H9 (cell line): ENCODE measurements around the gene FYN. TPM values are rescaled to one million over a fixed set of nuclear protein-coding genes. Genes with fewer than 3 reads are reported as not detected.

Source experiments
- DNase-seq: peaks from one replicate; pipeline ENCODE4 v3.0.0-alpha.2; 2017
- H2AFZ ChIP-seq: one replicate; pipeline ENCODE4 v1.6.1; 2013; ENCODE audit warnings: mild to moderate bottlenecking, low read length, control low read depth, moderate library complexity
- H2AK5ac ChIP-seq: 2 replicates; pipeline ENCODE4 v1.6.1; 2013; ENCODE audit warnings: low read length, control low read depth, mixed read lengths; ENCODE audit not compliant: insufficient read length
- H2BK120ac ChIP-seq: one replicate; pipeline ENCODE4 v1.6.1; 2013; ENCODE audit warnings: low read depth, mild to moderate bottlenecking, low read length, control low read depth, inconsistent platforms; ENCODE audit not compliant: poor library complexity, severe bottlenecking
- H2BK12ac ChIP-seq: 2 replicates; pipeline ENCODE4 v1.6.1; 2013; ENCODE audit warnings: low read length, control low read depth, mixed read lengths, low read depth; ENCODE audit not compliant: insufficient read length
- H2BK15ac ChIP-seq: 2 replicates; pipeline ENCODE4 v1.6.1; 2013; ENCODE audit warnings: low read depth, low read length, control low read depth
- H2BK20ac ChIP-seq: one replicate; pipeline ENCODE4 v1.6.1; 2013; ENCODE audit warnings: low read depth, mild to moderate bottlenecking, low read length, control low read depth, inconsistent platforms; ENCODE audit not compliant: poor library complexity, severe bottlenecking
- H2BK5ac ChIP-seq: 2 replicates; pipeline ENCODE4 v1.6.1; 2013; ENCODE audit warnings: low read length, control low read depth, mixed read lengths; ENCODE audit not compliant: insufficient read length
- H3K14ac ChIP-seq: 2 replicates; pipeline ENCODE4 v1.6.1; 2013; ENCODE audit warnings: low read length, control low read depth; ENCODE audit not compliant: insufficient read depth
- H3K18ac ChIP-seq: 2 replicates; pipeline ENCODE4 v1.6.1; 2013; ENCODE audit warnings: low read depth, mild to moderate bottlenecking, mixed read lengths, low read length, control low read depth; ENCODE audit not compliant: insufficient read length
- H3K23ac ChIP-seq: 2 replicates; pipeline ENCODE4 v1.6.1; 2013; ENCODE audit warnings: low read length, control low read depth, mixed read lengths, low read depth; ENCODE audit not compliant: insufficient read length
- H3K23me2 ChIP-seq: 2 replicates; pipeline ENCODE4 v1.6.1; 2013; ENCODE audit warnings: low read depth, mild to moderate bottlenecking, mixed read lengths, low read length, control low read depth; ENCODE audit not compliant: insufficient read length, poor library complexity, severe bottlenecking
- H3K27ac ChIP-seq: 2 replicates; pipeline ENCODE4 v1.5.1; 2013; ENCODE audit warnings: low read length, control low read depth, mixed read lengths, low read depth; ENCODE audit not compliant: insufficient read length
- H3K27me3 ChIP-seq: 2 replicates; pipeline ENCODE4 v1.6.1; 2013; ENCODE audit warnings: low read length, control low read depth, inconsistent platforms; ENCODE audit not compliant: insufficient read depth
- H3K4ac ChIP-seq: 2 replicates; pipeline ENCODE4 v1.6.1; 2013; ENCODE audit warnings: low read depth, mild to moderate bottlenecking, control low read depth, inconsistent platforms, low read length, moderate library complexity
- H3K4me1 ChIP-seq: 2 replicates; pipeline ENCODE4 v1.6.1; 2013; ENCODE audit warnings: low read length, control low read depth, inconsistent platforms; ENCODE audit not compliant: insufficient read depth
- H3K4me2 ChIP-seq: 2 replicates; pipeline ENCODE4 v1.6.1; 2013; ENCODE audit warnings: low read length, control low read depth, mixed read lengths; ENCODE audit not compliant: insufficient read length, insufficient read depth
- H3K56ac ChIP-seq: 2 replicates; pipeline ENCODE4 v1.6.1; 2013; ENCODE audit warnings: low read depth, mild to moderate bottlenecking, mixed read lengths, low read length, control low read depth; ENCODE audit not compliant: insufficient read length
- H3K79me1 ChIP-seq: 2 replicates; pipeline ENCODE4 v1.6.1; 2013; ENCODE audit warnings: low read depth, mild to moderate bottlenecking, moderate library complexity, low read length, control low read depth, inconsistent platforms; ENCODE audit not compliant: insufficient read depth, poor library complexity, severe bottlenecking
- H3K79me2 ChIP-seq: 2 replicates; pipeline ENCODE4 v1.6.1; 2013; ENCODE audit warnings: low read length, control low read depth, inconsistent platforms; ENCODE audit not compliant: insufficient read depth
- H3K9ac ChIP-seq: 2 replicates; pipeline ENCODE4 v1.6.1; 2013; ENCODE audit warnings: low read length, control low read depth, mixed read lengths; ENCODE audit not compliant: insufficient read length; ENCODE audit errors: extremely low read depth
- H3K9me3 ChIP-seq: one replicate; pipeline ENCODE4 v1.6.1; 2013; ENCODE audit warnings: low read depth, low read length, inconsistent platforms; ENCODE audit not compliant: control insufficient read depth
- H3T11ph ChIP-seq: one replicate; pipeline ENCODE4 v1.6.1; 2013; ENCODE audit warnings: mild to moderate bottlenecking, low read length, control low read depth, inconsistent platforms
- H4K20me1 ChIP-seq: one replicate; pipeline ENCODE4 v1.6.1; 2013; ENCODE audit not compliant: control insufficient read depth, insufficient read length, insufficient read depth
- H4K5ac ChIP-seq: 2 replicates; pipeline ENCODE4 v1.6.1; 2013; ENCODE audit warnings: low read depth, mild to moderate bottlenecking, mixed read lengths, low read length, control low read depth; ENCODE audit not compliant: insufficient read length
- H4K8ac ChIP-seq: replicated peaks from 2 replicates; pipeline ENCODE4 v1.6.1; 2013; ENCODE audit warnings: low read length, control low read depth, mixed read lengths, low read depth; ENCODE audit not compliant: insufficient read length
- H4K91ac ChIP-seq: 2 replicates; pipeline ENCODE4 v1.6.1; 2013; ENCODE audit warnings: low read depth, mild to moderate bottlenecking, moderate library complexity, mixed read lengths, low read length, control low read depth; ENCODE audit not compliant: insufficient read length
- H3K27ac Mint-ChIP-seq, 3 experiments: 2 replicates in 2 of 3; 3 replicates in 1 of 3; pipeline ENCODE4 v1.8.0; 2020 to 2021; ENCODE audit warnings: mixed read lengths in 3 of 3, mild to moderate bottlenecking in 1 of 3, moderate library complexity in 1 of 3
- H3K27me3 Mint-ChIP-seq: 2 replicates; pipeline ENCODE4 v1.8.0; 2021; ENCODE audit warnings: low read depth, mild to moderate bottlenecking, moderate library complexity, mixed read lengths
- H3K36me3 Mint-ChIP-seq, 3 experiments: 2 replicates in 2 of 3; 3 replicates in 1 of 3; pipeline ENCODE4 v1.8.0; 2020 to 2021; ENCODE audit warnings: low read depth in 3 of 3, mixed read lengths in 3 of 3; ENCODE audit not compliant: insufficient read depth in 1 of 3
- H3K4me1 Mint-ChIP-seq, 2 experiments: 2 replicates each; pipeline ENCODE4 v1.8.0; 2020; ENCODE audit warnings: mixed read lengths in 2 of 2
- H3K4me3 Mint-ChIP-seq, 2 experiments: 2 replicates in 1 of 2; 3 replicates in 1 of 2; pipeline ENCODE4 v1.8.0; 2020 to 2021; ENCODE audit warnings: mild to moderate bottlenecking in 2 of 2, mixed read lengths in 2 of 2, moderate library complexity in 1 of 2
- H3K9me3 Mint-ChIP-seq, 2 experiments: 2 replicates in 1 of 2; 3 replicates in 1 of 2; pipeline ENCODE4 v1.8.0; 2020; ENCODE audit warnings: mild to moderate bottlenecking in 2 of 2, mixed read lengths in 2 of 2, moderate library complexity in 1 of 2
- CTCF ChIP-seq: fragments of 200-600 bp; sonication (generic); conservative IDR thresholded peaks from 3 replicates; pipeline ENCODE4 v1.8.0; 2021; ENCODE audit warnings: antibody characterized with exemption, mild to moderate bottlenecking
- WGBS: extraction: QIAGEN DNeasy Blood & Tissue Kit; methylation state at CpG from one replicate; pipeline ENCODE4 v1.1.7; 2013; ENCODE audit warnings: missing lambda C conversion rate, low lambda C conversion rate, mixed read lengths; ENCODE audit not compliant: insufficient read length; ENCODE audit errors: extremely low coverage; 5-methylcytosine and 5-hydroxymethylcytosine counted together
- total RNA-seq: library from RNA; stranded (reverse); gene quantifications from 2 replicates; pipeline ENCODE4 v1.2.1, GENCODE V29; 2021

Gene FYN
- total RNA-seq, 1 experiment from 2014 or later = 64.8 TPM

DNA sequence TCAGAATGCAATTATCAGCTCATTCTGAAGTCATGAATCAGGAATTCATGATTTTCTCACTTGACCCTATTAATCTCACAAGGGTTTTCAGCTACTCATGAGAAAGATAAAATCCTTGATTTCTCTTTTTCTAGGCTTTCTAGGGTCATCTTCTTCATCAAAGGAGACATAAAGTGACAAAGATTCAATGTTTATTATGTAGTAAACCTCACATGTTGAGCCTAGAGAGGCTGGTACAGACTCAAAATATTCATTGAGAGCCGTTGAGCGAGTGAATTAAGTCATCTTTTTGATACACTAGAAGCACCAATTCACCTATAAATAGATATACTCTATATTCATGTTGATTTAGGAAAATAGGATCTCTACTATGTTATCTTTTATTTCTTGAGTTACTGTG lies 162.8 kb downstream of the FYN start:
- Histone ChIP-seq H4K5ac (no peak overlapping the region), H2AFZ (no peak overlapping the region), H2BK15ac (no peak overlapping the region), H3T11ph (no peak overlapping the region), H2BK120ac (no peak overlapping the region), H2AK5ac (no peak overlapping the region), H2BK20ac (no peak overlapping the region), H3K79me2 (no peaks in the 10 kb centered on the region), H3K79me1 (no peaks in the 10 kb centered on the region), H4K20me1 (no peaks in the 10 kb centered on the region), H2BK12ac (no peak overlapping the region), H3K9ac (no peak overlapping the region), H3K14ac (no peak overlapping the region), H2BK5ac (no peak overlapping the region), H3K23ac (no peak overlapping the region), H3K9me3 (no peaks in the 10 kb centered on the region), H4K91ac (no peak overlapping the region), H3K27me3 (no peaks in the 10 kb centered on the region), H3K4me1 (peaks cover 4% of the 10 kb centered on the region; the same call in 1 of the 2 replicates), H3K4me2 (no peak overlapping the region), H3K56ac (no peak overlapping the region), H3K18ac (no peak overlapping the region), H4K8ac (no peak overlapping the region), H3K4ac (no peak overlapping the region), H3K23me2 (no peaks in the 10 kb centered on the region), H3K27ac (no peak overlapping the region)
- Mint-ChIP-seq H3K36me3 (peaks cover under 1 to 20% (median 4%) of the 10 kb centered on the region in 3 experiments; a peak in 6 of 7 replicates), H3K27ac (no peak overlapping the region; a peak in 2 of 7 replicates), H3K4me1 (peaks cover 20 to 36% of the 10 kb centered on the region in 2 experiments), H3K4me3 (no peak overlapping the region), H3K9me3 (no peaks in the 10 kb centered on the region), H3K27me3 (no peaks in the 10 kb centered on the region)
- WGBS = no CpG with 5 or more reads among the region's 2 CpGs
- no peak for DNase-seq
- no peak for TF ChIP-seq CTCF
